PC-3 (cell line): Measurements from ENCODE around the gene LELP1. TPM values are rescaled to one million over a fixed set of nuclear protein-coding genes. Genes with fewer than 3 reads are reported as not detected.

ENCODE experiments used
- ATAC-seq: fragments of 200-7000 bp; cut with Tn5 transposase; 2 replicates; pipeline ENCODE4 v1.9.1; 2020; ENCODE audit warnings: mild to moderate bottlenecking, moderate library complexity
- BruUV-seq: library from RNA; stranded (reverse); fragments of 400-500 nt; replicated peaks from 2 replicates; lab custom pipeline; 2021; lab: Mats Ljungman, UMichigan
- CTCF ChIA-PET: fragments of 300-600 bp; sonication (Branson Sonifier 250); formaldehyde crosslinking; loops from one replicate; lab custom pipeline; 2022; ENCODE audit warnings: antibody characterized with exemption; lab: Charles Lee
- POLR2A ChIA-PET: fragments of 300-600 bp; sonication (Branson Sonifier 250); formaldehyde crosslinking; loops from one replicate; lab custom pipeline; 2022; ENCODE audit warnings: antibody characterized with exemption; ENCODE audit not compliant: unreplicated experiment; lab: Charles Lee
- DNase-seq: peaks from one replicate; pipeline ENCODE4 v3.0.0-alpha.2; 2015
- H2AFZ ChIP-seq: fragments of 300-600 bp; sonication (generic); 2 replicates; pipeline ENCODE4 v1.6.0; 2016; ENCODE audit warnings: antibody characterized with exemption, low read length
- H3F3A ChIP-seq: fragments of 300-600 bp; sonication (generic); one replicate; pipeline ENCODE4 v1.6.0; 2017; ENCODE audit warnings: antibody characterized with exemption, low read length, control low read depth, mild to moderate bottlenecking; ENCODE audit not compliant: unreplicated experiment
- H3K27ac ChIP-seq: fragments of 300-600 bp; sonication (generic); 2 replicates; pipeline ENCODE4 v1.5.1; 2016; ENCODE audit warnings: mild to moderate bottlenecking, low read length
- H3K27me3 ChIP-seq: fragments of 300-600 bp; sonication (generic); 2 replicates; pipeline ENCODE4 v1.6.1; 2016; ENCODE audit warnings: low read length, mixed read lengths
- H3K36me3 ChIP-seq: fragments of 300-600 bp; sonication (generic); 2 replicates; pipeline ENCODE4 v1.6.1; 2016; ENCODE audit warnings: low read depth, mixed run types, low read length, mixed read lengths
- H3K4me1 ChIP-seq: fragments of 300-600 bp; sonication (generic); 2 replicates; pipeline ENCODE4 v1.5.1; 2016; ENCODE audit warnings: low read length; ENCODE audit not compliant: insufficient read depth
- H3K4me2 ChIP-seq: fragments of 300-600 bp; sonication (generic); 2 replicates; pipeline ENCODE4 v1.6.0; 2016; ENCODE audit warnings: low read length
- H3K4me3 ChIP-seq: fragments of 300-600 bp; sonication (generic); 2 replicates; pipeline ENCODE4 v1.5.1; 2016; ENCODE audit warnings: mild to moderate bottlenecking, low read length, mixed read lengths
- H3K79me2 ChIP-seq: fragments of 300-600 bp; sonication (generic); 2 replicates; pipeline ENCODE4 v1.6.1; 2017; ENCODE audit warnings: low read length, mixed read lengths
- H3K9ac ChIP-seq: fragments of 300-600 bp; sonication (generic); 2 replicates; pipeline ENCODE4 v1.6.0; 2016; ENCODE audit warnings: mild to moderate bottlenecking, low read length
- H3K9me2 ChIP-seq: fragments of 300-600 bp; sonication (generic); replicated peaks from 2 replicates; pipeline ENCODE4 v1.6.1; 2016; ENCODE audit warnings: mixed run types, low read length, mixed read lengths
- H3K9me3 ChIP-seq: fragments of 300-600 bp; sonication (generic); 2 replicates; pipeline ENCODE4 v1.6.1; 2016; ENCODE audit warnings: low read length, mixed read lengths
- H4K20me1 ChIP-seq: fragments of 300-600 bp; sonication (generic); 2 replicates; pipeline ENCODE4 v1.6.1; 2016; ENCODE audit warnings: low read length, mixed read lengths
- CTCF ChIP-seq: fragments of 300-600 bp; sonication (generic); conservative IDR thresholded peaks from 2 replicates; pipeline ENCODE4 v1.5.1; 2017; ENCODE audit warnings: antibody characterized with exemption, low read depth, mild to moderate bottlenecking, low read length
- EZH2 ChIP-seq: fragments of 300-600 bp; sonication (generic); IDR thresholded peaks from one replicate; pipeline ENCODE4 v1.6.1; 2017; ENCODE audit warnings: antibody characterized with exemption, mild to moderate bottlenecking, low read length; ENCODE audit not compliant: unreplicated experiment
- EZH2phosphoT487 ChIP-seq: fragments of 300-600 bp; sonication (generic); IDR thresholded peaks from 2 replicates; pipeline ENCODE4 v1.6.1; 2018; ENCODE audit warnings: mild to moderate bottlenecking, antibody characterized with exemption, low read length, borderline replicate concordance
- intact Hi-C: fragments of 100-400 bp; cut with micrococcal nuclease; formaldehyde crosslinking; loops from 2 replicates; pipeline ENCODE4 v1.9.0; 2023
- total RNA-seq: library from RNA; depleted of rRNA; stranded (reverse); fragments of >200 nt; gene quantifications from 2 replicates; pipeline ENCODE4 v1.2.3, GENCODE V29; 2014

The LELP1 gene
- total RNA-seq, 1 experiment from 2014 or later: not detected

- no peaks in the 10 kb centered on the region for H3F3A ChIP-seq
- no peaks in the 10 kb centered on the region for H3K4me1 ChIP-seq
- ATAC-seq (no peak), DNase-seq (no peak)
- ChIA-PET CTCF (no interaction called here), POLR2A (no interaction called here)
- H3K4me3 ChIP-seq: no peak overlapping the region
- peaks cover 44% of the 10 kb centered on the region for H3K27me3 ChIP-seq
- H3K9me3 ChIP-seq: no peaks in the 10 kb centered on the region
- H3K9ac ChIP-seq: no peak overlapping the region
- no peaks in the 10 kb centered on the region for H3K36me3 ChIP-seq
- H3K4me2 ChIP-seq: no peak overlapping the region
- no peak overlapping the region for H2AFZ ChIP-seq
- no peak for TF ChIP-seq CTCF
- TF ChIP-seq EZH2: no peak
- TF ChIP-seq EZH2phosphoT487: no peak
- no peak overlapping the region for H3K27ac ChIP-seq
- intact Hi-C loops: no loop called here
- no TSS peak for BruUV-seq
- H3K9me2 ChIP-seq: no peaks in the 10 kb centered on the region
- no peaks in the 10 kb centered on the region for H4K20me1 ChIP-seq
- H3K79me2 ChIP-seq: no peaks in the 10 kb centered on the region
These were observed 45.1 kb downstream of the LELP1 start for GRCh38 chr1:153248176-153248879.

- CTCF ChIA-PET: no interaction called here
- no TSS peak for BruUV-seq
- intact Hi-C loops: no loop called here
- TF ChIP-seq CTCF (no peak), EZH2 (no peak), EZH2phosphoT487 (no peak)
- Histone ChIP-seq H3K36me3 (no peaks in the 10 kb centered on the region), H3K4me3 (no peak overlapping the region), H3K9me3 (no peaks in the 10 kb centered on the region), H4K20me1 (no peaks in the 10 kb centered on the region), H3K9me2 (no peaks in the 10 kb centered on the region), H2AFZ (no peak overlapping the region), H3K79me2 (no peaks in the 10 kb centered on the region), H3K4me2 (no peak overlapping the region), H3K4me1 (no peaks in the 10 kb centered on the region), H3F3A (no peaks in the 10 kb centered on the region), H3K27me3 (peaks cover 51% of the 10 kb centered on the region), H3K27ac (no peak overlapping the region), H3K9ac (no peak overlapping the region)
- ATAC-seq (no peak), DNase-seq (no peak)
- POLR2A ChIA-PET: no interaction called here
These were observed 46.9 kb downstream of the LELP1 start for GRCh38 chr1:153250166-153250565.

- Histone ChIP-seq H3K9me3 (no peaks in the 10 kb centered on the region), H3K9ac (no peak overlapping the region), H3K4me1 (no peaks in the 10 kb centered on the region), H3K4me2 (no peak overlapping the region), H3K36me3 (no peaks in the 10 kb centered on the region), H3K27me3 (peaks cover 47% of the 10 kb centered on the region), H3F3A (no peaks in the 10 kb centered on the region), H3K79me2 (no peaks in the 10 kb centered on the region), H3K4me3 (no peak overlapping the region), H3K9me2 (no peaks in the 10 kb centered on the region), H3K27ac (no peak overlapping the region), H4K20me1 (no peaks in the 10 kb centered on the region), H2AFZ (no peak overlapping the region)
- TF ChIP-seq EZH2phosphoT487: no peak
- no peak for TF ChIP-seq CTCF
- no peak for TF ChIP-seq EZH2
- POLR2A ChIA-PET: no interaction called here
- CTCF ChIA-PET: no interaction called here
- BruUV-seq: no TSS peak
- no peak for ATAC-seq
- intact Hi-C loops: no loop called here
- DNase-seq: no peak
These were observed 47.9 kb downstream of the LELP1 start for GRCh38 chr1:153251087-153251486.
